ENCODE results near the gene NUMA1.

Gene NUMA1

GRCh38 chr11:72100009-72100408, 19.7 kb upstream of the NUMA1 start:
- no peak for DNase-seq

- no peak for DNase-seq
Measured at GRCh38 chr11:72098741-72099140, 18.4 kb upstream of the NUMA1 start.

GRCh38 chr11:72091292-72091691, 10.9 kb upstream of the NUMA1 start:
- DNase-seq = peak in 1 of 2 experiments; percentile 36

GRCh38 chr11:72088076-72088808, 7.9 kb upstream of the NUMA1 start:
- DNase-seq = no peak

- DNase-seq = no peak
Measured at GRCh38 chr11:72085621-72086351, 5.4 kb upstream of the NUMA1 start.

GRCh38 chr11:72084965-72085364, 4.6 kb upstream of the NUMA1 start:
- no peak for DNase-seq

GRCh38 chr11:72084076-72084475, 3.7 kb upstream of the NUMA1 start:
- DNase-seq = no peak

GRCh38 chr11:72083414-72083813, 3.1 kb upstream of the NUMA1 start:
- DNase-seq = no peak

GRCh38 chr11:72081821-72082453, 1.6 kb upstream of the NUMA1 start:
- no peak for DNase-seq

- no peak for DNase-seq
Measured at GRCh38 chr11:72081184-72081644, 872 bp upstream of the NUMA1 start.

GRCh38 chr11:72079819-72080325, 470 bp downstream of the NUMA1 start:
- no peak for DNase-seq

- DNase-seq = no peak
Measured at GRCh38 chr11:72078477-72078876, 1.9 kb downstream of the NUMA1 start.

- DNase-seq = no peak
Measured at GRCh38 chr11:72075756-72076155, 4.6 kb downstream of the NUMA1 start.

- no peak for DNase-seq
Measured at GRCh38 chr11:72075109-72075508, 5.2 kb downstream of the NUMA1 start.

- DNase-seq = no peak
Measured at GRCh38 chr11:72072348-72072747, 8.0 kb downstream of the NUMA1 start.

GRCh38 chr11:72070491-72070890, 9.9 kb downstream of the NUMA1 start:
- no peak for DNase-seq

GRCh38 chr11:72069787-72070251, 10.5 kb downstream of the NUMA1 start:
- no peak for DNase-seq

GRCh38 chr11:72069200-72069599, 11.1 kb downstream of the NUMA1 start:
- no peak for DNase-seq

GRCh38 chr11:72067676-72068075, 12.7 kb downstream of the NUMA1 start:
- no peak for DNase-seq

- no peak for DNase-seq
Measured at GRCh38 chr11:72067266-72067665, 13.1 kb downstream of the NUMA1 start.

GRCh38 chr11:72066855-72067254, 13.5 kb downstream of the NUMA1 start:
- no peak for DNase-seq

- DNase-seq = no peak
Measured at GRCh38 chr11:72061739-72062396, 18.5 kb downstream of the NUMA1 start.
